ENCODE data around the gene LRRC36. TPM values are rescaled to one million over a fixed set of nuclear protein-coding genes. Genes with fewer than 3 reads are reported as not detected.

The LRRC36 gene
- total RNA-seq, 1 experiment from 2014 or later = not detected

DNA sequence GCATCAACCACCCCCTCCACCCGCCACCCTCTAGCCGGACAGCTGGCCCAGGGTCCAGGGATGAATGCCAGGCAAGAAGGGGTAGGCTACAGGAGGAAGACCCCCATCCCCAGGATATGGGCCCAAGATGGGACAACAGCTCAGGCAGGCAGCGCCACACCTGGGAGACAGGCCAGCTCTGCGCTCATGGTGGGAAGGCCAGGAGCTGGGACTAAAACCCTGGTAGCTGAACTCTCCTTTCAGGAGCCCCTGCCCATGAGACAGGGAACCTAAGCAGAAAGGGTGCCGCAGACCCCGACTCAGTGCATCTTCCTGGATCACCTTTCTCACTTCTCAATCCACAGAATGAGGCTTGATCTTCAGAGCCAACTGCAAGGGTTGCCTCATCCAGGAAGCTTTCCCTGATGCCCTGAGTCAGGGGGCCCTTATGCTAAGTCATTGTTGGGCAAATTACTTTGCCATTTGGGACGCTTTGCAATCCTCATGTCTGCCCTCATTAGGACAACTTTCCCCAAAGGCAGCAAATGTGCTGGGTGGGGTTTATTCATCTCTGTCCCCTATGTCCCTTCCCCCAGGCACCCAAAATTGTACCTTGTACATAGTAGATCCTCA, 80.7 kb downstream of the LRRC36 start:
- ATAC-seq (no peak), DNase-seq (ENCODE audit: low read depth, low spot score) (no peak)
- H3K79me2 ChIP-seq (ENCODE audit: insufficient read depth, low read length) = no peaks in the 10 kb centered on the region
- H3K4me3 ChIP-seq (replicated peaks in 1 of 2; ENCODE audit: low read depth in 1 of 2, low read length in 2 of 2) = no peak overlapping the region
- H4K20me1 ChIP-seq (ENCODE audit: insufficient read depth) = no peaks in the 10 kb centered on the region
- H3K9ac ChIP-seq (ENCODE audit: low read length) = no peak overlapping the region
- no TSS peak for BruUV-seq (replicated peaks)
- ChIA-PET CTCF (interaction anchor here (0.7 to 1.2 kb wide), 4 partner anchors 10 to 209 kb away, joined by 3 to 5 read pairs (median 4); partner anchors contain the start of gene ELMO3), POLR2A (no interaction called here), RAD21 (ENCODE audit: low non-redundant PET in 1 of 2, low total read pairs in 2 of 2, uncharacterized antibody in 2 of 2, unreplicated experiment in 2 of 2) (no interaction called here)
- H3K36me3 ChIP-seq (ENCODE audit: control insufficient read depth in 1 of 2, insufficient read depth in 2 of 2, low read length in 2 of 2) = no peaks in the 10 kb centered on the region
- H3K27ac ChIP-seq (ENCODE audit: low read depth, low read length) = no peak overlapping the region
- intact Hi-C loops (cut with micrococcal nuclease) = no loop called here
- no peaks in the 10 kb centered on the region for H3K9me3 ChIP-seq (ENCODE audit: control insufficient read depth in 1 of 2, insufficient read depth in 1 of 2, low read depth in 1 of 2, low read length in 2 of 2)
- H3K27me3 ChIP-seq (ENCODE audit: insufficient read depth, low read length) = no peaks in the 10 kb centered on the region
- no peak overlapping the region for H2AFZ ChIP-seq (ENCODE audit: low read depth, low read length, poor library complexity, severe bottlenecking)
- no peaks in the 10 kb centered on the region for H3K9me2 ChIP-seq (ENCODE audit: insufficient read depth)
- TF ChIP-seq SIN3A (IDR thresholded peaks at IDR 0.05; ENCODE audit: low read depth) = no peak
- no peak overlapping the region for H3K4me2 ChIP-seq (ENCODE audit: low read length)
- H3K4me1 ChIP-seq (ENCODE audit: control insufficient read depth in 1 of 2, insufficient read depth in 2 of 2, low read length in 2 of 2) = peaks cover 23 to 38% of the 10 kb centered on the region in 2 experiments

- no TSS peak for BruUV-seq (replicated peaks)
- Histone ChIP-seq H3K9me2 (ENCODE audit: insufficient read depth) (no peaks in the 10 kb centered on the region), H3K79me2 (ENCODE audit: insufficient read depth, low read length) (no peaks in the 10 kb centered on the region), H3K36me3 (ENCODE audit: control insufficient read depth in 1 of 2, insufficient read depth in 2 of 2, low read length in 2 of 2) (no peaks in the 10 kb centered on the region), H3K4me1 (ENCODE audit: control insufficient read depth in 1 of 2, insufficient read depth in 2 of 2, low read length in 2 of 2) (peaks cover 23 to 38% of the 10 kb centered on the region in 2 experiments), H3K4me2 (ENCODE audit: low read length) (no peak overlapping the region), H3K27ac (ENCODE audit: low read depth, low read length) (no peak overlapping the region), H3K4me3 (replicated peaks in 1 of 2; ENCODE audit: low read depth in 1 of 2, low read length in 2 of 2) (no peak overlapping the region), H3K27me3 (ENCODE audit: insufficient read depth, low read length) (no peaks in the 10 kb centered on the region), H2AFZ (ENCODE audit: low read depth, low read length, poor library complexity, severe bottlenecking) (no peak overlapping the region), H3K9ac (ENCODE audit: low read length) (no peak overlapping the region), H3K9me3 (ENCODE audit: control insufficient read depth in 1 of 2, insufficient read depth in 1 of 2, low read depth in 1 of 2, low read length in 2 of 2) (no peaks in the 10 kb centered on the region), H4K20me1 (ENCODE audit: insufficient read depth) (no peaks in the 10 kb centered on the region)
- DNase-seq (ENCODE audit: low read depth, low spot score) (no peak), ATAC-seq (no peak)
- ChIA-PET CTCF (interaction anchor here (0.7 to 1.2 kb wide), 4 partner anchors 9 to 209 kb away, joined by 3 to 5 read pairs (median 4); partner anchors contain the start of gene ELMO3), RAD21 (ENCODE audit: low non-redundant PET in 1 of 2, low total read pairs in 2 of 2, uncharacterized antibody in 2 of 2, unreplicated experiment in 2 of 2) (no interaction called here), POLR2A (no interaction called here)
- no peak for TF ChIP-seq CEBPB (IDR thresholded peaks at IDR 0.05; ENCODE audit: low read depth)
- TF ChIP-seq, protein P1, sequence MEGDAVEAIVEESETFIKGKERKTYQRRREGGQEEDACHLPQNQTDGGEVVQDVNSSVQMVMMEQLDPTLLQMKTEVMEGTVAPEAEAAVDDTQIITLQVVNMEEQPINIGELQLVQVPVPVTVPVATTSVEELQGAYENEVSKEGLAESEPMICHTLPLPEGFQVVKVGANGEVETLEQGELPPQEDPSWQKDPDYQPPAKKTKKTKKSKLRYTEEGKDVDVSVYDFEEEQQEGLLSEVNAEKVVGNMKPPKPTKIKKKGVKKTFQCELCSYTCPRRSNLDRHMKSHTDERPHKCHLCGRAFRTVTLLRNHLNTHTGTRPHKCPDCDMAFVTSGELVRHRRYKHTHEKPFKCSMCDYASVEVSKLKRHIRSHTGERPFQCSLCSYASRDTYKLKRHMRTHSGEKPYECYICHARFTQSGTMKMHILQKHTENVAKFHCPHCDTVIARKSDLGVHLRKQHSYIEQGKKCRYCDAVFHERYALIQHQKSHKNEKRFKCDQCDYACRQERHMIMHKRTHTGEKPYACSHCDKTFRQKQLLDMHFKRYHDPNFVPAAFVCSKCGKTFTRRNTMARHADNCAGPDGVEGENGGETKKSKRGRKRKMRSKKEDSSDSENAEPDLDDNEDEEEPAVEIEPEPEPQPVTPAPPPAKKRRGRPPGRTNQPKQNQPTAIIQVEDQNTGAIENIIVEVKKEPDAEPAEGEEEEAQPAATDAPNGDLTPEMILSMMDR (IDR thresholded peaks at IDR 0.05 in 2 of 3, conservative IDR thresholded peaks at IDR 0.05 in 1 of 3; ENCODE audit: borderline replicate concordance in 1 of 3, insufficient read depth in 1 of 3, low read depth in 2 of 3, low read length in 2 of 3) = peak in 2 of 3 experiments; percentile 15 to 34; a peak in 2 of 6 replicates
- intact Hi-C loops (cut with micrococcal nuclease) = no loop called here
Observed at GRCh38 chr16:67407788-67408452, 81.3 kb downstream of the LRRC36 start.
